NCI-H2081 treated with DMSO at 0.1 percent for 48 hours (cell line): ENCODE results near the gene HIVEP3.

ENCODE experiments used
- DNase-seq: peaks from one replicate; lab custom pipeline; 2025; lab: John Stamatoyannopoulos, UW

The HIVEP3 gene

DNA sequence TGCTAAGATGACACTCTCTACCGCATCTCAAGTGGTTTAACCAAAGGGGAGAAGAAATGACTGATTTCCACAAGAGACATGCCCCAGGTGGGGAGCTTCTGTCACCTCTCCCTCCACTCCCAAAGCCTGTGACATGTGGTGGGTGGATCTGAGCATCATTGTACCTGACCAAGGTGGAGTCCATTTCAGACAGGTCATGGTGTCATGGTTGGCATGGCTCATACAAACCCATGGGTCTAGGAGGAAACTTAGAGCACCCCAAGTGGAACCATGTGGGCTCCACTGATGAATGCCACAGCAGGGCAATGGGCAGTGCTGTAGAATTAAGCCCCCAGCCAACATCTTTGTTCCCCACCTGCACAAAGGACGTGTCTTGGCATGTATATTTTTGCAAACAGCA, 302.7 kb downstream of the HIVEP3 start:
- no peak for DNase-seq

DNA sequence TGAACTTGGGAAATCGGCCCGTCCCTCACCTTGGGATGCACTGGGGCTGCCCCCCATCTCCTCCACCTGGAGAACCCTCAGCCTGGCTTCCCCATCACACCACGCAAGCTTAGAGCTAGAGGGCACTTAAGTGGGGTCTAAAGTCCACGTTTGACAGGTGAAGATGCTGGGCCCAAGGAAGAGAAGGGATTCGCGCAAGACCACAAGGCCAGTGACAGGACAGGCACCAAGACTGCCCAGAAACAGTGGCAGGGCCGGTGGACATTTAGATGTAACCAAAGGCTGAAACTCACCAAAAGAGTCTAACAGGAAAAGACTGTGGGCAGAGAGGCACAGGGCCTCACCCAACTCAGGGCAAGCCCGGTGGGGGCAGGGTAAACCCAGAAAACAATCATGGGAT, 303.4 kb downstream of the HIVEP3 start:
- DNase-seq, result no peak

DNA sequence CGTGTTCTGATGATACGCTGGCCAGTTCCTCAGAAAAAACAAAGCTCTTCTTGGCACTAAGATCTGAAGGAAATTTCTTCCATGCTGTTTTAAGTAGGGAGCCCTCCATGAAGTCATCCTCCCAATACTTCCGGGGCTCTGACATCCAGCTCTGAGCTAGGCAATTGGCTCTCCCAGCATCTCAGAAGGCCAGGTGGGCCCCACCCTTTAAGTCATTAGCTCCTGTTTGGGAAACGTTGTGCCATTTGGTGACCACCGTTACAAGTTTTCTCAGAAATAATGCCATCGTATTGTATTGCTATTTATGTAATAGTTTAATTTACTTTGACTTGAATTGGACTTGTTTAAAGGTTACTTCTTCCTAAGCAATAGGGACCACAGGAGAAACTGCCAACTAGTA, 303.9 kb downstream of the HIVEP3 start:
- no peak for DNase-seq

DNA sequence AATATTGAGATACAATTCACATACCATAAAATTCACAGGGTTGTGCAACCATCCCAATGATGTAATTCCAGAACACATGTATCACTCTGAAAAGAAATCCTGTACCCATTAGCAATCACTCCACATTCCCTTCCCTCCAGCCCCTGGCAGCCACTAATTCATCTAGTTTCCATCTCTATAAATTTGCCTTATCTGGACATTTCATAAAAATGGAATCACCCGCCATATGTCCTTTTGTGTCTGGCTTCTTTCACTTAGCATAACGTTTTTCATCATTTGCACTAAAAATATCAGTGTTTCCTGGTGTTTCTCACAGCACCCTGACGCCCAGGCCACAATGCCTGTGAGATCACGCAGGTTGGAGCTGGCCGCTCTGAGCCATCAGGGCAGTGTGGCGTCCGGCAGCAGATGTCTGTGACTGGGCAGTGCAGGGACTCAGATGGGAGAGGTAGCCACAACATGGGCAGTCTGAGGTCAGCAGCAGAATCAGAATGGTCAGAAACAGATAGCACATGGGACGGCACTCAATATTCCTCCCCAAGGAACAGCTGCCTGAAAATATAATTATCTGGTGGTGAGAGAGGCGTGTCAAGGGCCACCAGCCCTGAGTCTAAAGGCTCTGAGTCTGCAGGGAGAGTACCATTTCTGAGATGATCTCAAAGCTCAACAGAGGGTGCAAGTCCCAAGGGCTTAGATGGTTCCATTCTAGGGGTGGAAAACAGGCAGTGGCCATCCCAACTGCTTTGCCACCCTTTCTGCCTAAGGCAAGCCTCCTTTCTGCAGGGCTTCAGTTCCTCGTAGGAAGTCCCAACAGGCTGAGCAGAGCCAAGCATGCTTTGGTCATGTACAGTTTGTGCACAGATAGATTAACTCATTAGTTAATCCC, 304.8 kb downstream of the HIVEP3 start:
- no peak for DNase-seq

DNA sequence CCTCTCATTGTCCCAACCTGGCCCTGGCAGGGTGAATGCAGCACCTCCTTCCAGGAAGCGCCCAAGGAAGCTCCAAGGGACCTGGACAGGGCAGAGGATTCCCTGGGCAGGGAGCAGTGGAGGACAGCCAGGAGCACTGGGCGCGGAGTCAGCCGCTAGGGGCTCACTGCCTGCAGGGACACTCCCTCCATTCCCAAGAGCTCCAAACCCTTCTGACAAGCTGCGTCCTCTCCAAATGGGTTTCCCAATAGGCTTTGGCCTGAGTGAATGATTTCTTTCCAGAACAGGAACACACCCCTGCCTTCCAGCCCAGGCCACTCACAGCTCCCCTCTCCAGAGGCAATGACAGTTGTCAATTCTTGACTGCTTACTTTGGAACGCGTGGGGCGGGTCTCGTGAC, 305.8 kb downstream of the HIVEP3 start:
- no peak for DNase-seq

DNA sequence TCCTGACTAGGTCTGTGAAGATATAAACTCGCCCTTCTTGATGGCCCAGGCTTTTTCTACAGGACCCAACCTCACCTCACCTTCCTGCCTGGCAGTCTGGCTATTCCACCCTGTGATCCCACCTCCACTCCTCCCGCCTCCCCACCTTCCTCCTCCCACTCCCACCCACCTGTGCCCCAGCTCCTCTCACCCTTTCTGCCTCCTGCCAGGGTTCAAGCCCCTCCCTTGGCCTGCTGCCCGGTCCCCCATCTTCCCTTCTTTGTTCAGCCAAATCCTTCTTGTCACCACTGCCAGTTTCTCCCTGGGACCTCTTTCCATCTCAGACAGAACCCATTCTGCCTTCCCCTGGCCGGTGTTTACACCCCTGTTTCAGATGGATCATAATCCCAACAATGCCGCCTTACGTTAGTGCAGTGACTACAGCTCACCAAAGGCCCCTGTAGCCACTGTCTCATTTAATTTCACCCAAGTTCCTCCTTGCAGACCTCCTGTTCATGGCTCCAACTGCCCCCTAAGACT, 306.7 kb downstream of the HIVEP3 start:
- no peak for DNase-seq

DNA sequence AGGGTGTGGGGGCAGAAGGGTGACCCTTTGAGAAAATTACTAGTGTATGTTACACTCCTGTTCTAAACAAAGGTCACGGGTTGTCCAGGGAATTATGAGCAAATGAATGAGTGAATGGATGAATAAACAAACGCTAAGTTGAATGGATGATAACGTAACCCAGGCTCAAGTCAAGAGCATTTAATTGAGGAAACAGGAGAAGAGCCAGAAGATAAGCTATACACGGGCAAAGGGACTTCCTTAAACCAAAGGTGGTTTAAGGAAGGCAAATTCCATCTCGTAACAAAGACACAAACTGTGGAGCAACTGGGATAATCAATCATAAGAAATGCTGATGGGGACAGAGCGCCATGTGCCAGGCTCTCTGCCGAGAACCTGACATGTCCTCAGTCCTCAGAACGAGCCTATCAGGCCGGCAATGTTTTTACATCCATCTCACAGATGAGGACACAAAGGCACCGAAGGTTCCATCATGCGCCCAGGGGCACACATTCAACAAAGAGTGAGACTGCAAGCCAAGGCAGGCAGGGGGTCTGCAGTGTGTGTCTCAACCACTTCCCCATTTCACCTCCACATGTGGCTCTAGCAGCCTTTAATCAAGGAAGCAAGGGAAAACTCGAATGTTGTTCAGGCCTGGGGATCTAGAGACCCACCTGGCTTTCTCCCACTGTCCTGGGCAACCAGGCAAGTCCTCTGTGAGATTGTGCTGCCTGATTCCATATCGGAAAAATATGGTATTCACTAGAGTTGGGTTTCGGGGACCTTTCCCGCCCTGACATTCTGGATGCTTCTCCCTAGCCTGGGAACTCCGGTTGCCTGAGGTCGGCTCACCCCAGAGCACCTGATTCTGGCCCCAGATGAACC, 307.4 kb downstream of the HIVEP3 start:
- no peak for DNase-seq

DNA sequence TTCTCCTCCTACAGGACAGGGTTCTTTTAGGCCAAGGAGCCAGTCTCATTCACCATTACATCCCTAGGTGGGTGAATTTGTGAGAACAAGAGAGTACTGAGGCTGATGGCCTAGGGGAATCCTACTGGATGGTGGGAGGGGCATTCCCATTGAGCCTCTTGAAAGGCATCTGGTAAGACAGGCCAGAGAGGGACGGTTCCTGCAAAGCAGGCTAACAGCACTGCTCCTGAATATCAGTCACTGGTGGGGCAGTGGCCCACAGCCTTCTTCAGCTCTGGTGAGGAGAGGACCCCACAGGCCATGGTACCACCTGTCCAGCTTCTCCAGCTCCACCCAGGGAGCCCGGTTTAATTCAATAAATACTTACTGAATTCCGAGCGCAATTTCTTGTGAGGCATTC, 308.4 kb downstream of the HIVEP3 start:
- no peak for DNase-seq

DNA sequence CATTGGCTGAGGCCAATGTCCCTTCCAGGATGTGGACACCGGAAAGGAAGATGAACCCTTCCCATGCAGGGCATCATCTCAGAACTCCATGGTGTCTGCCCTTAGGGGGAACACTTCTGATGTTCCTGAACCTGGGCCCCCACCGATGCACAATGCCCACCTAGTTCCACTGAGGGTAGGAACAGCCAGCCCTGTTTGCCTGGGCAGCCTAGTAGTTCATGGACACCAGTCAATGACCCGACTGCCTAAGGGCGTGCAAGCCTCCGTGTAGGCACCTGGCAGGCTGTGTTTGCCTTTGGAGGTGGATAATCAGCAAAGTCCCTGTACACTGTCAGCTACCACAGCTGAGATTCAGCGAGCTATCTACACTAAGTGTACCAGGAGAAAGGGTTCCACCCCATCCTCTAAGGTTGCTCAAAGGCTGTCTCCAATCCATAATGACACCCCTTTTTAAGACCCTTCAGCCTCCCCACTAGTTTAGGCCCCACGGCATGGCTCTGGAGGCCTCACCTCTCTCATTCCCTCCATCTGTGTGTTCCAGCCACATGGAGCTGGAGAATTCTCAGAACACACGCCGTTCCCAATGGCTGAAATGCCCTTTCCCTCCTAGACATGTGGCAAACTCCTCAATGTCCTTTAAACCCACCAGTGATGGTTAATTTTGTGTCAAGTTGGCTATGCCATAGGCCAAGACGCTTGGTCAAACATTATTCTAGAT, 309.4 kb downstream of the HIVEP3 start:
- DNase-seq, result no peak

DNA sequence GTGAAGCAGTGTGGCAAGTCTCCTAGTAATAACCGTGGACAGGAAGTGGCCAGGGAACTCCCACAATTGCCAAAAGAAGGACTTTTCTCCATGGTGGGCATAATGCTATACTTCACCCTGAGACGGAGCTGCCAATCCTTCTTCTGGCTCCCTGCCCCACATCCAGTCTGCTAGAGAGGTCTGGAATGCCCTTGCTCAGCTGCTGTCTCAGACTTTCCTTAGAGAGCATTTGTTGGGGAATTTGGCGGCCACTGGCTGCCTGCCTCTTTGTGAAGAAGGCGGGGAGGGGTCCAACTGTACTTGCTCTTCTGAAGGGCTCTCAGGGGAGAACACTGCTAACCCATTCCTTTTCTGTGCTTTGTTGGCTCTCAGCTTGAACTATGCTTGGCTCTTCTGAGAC, 310.5 kb downstream of the HIVEP3 start:
- DNase-seq, result no peak

DNA sequence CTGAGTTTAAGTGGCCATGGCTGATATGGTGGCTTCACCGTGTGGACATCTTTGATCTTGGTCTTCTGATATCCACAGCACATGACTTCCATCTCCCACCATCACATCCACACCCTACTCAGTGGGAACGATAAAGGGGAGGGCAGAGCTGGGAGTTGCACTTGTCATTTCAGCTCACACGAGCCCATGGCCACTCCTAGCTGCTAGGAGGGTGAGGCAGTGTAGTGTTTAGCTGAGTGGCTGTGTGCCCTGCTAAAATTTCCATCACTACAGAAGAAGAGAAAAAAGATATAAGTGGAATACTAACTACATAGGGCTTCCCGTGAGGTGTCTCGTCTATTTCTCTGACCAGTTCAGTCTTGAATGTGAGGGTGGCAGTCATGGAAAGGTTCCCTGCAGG, 310.9 kb downstream of the HIVEP3 start:
- no peak for DNase-seq

DNA sequence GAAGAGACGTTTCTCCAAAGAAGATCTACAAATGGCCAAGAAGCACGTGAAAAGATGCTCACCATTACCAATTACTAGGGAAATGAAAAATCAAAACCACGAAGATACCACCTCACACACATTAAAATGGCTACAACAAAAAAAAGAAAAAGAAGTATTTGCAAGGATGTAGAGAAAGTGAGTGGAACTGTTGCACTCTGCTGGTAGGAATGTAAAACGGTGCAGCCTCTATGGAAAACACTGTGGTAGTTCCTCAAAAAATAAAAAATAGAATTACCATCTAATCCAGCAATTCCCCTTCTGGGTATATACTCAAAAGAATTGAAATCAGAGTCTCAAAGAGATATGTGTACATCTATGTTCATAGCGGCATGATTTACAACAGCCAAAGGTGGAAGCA, 318.8 kb downstream of the HIVEP3 start:
- DNase-seq, result no peak

DNA sequence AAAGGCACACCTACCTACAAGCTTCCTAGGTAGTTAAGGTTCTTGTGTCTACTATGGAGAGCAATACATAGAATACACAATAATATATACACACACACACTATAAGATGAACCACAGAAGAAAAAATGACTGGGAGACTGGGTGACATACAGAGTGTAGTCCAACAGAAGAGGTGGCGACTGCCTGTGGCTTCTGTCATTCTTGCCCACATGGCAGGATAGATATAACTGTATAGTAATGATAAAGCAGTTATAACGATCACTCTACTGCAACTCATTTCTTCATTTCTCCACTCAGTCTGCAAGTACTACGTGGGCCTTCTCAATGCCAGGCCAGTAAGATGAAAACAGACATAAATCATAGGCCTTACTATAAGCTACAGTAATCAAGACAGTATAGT, 320.4 kb downstream of the HIVEP3 start:
- no peak for DNase-seq

DNA sequence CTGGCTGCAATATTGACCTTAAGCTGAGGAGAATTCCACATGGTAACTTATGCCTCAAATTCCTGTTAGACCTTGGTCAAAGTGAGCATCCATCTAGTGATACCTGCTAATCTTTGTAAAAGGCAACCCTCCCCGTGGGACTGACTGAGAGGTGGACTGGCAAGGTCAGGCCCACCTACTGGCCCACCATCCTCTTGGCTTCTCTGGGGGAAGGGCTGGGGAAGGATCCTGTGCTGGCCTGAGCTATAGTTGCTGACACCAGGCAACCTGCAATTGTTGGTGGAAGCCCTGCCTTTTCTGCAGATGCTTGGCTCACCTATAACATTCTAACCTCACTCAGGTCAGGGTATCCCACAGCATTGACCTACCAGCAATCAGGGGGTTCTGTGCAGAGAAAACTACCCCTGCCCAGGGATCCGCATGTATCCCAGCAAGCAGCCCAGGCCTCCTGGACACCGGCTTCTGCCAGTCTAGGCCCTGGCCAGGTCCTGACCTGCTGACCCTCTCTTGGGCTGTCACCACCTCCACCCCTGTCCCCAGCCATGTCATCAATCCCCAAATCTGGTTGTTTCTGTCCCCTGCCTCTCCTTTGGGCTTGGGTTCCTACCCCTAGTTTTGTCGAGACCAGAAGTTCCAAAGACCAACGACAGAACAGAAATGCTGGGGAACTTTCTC, 326.1 kb downstream of the HIVEP3 start:
- no peak for DNase-seq

DNA sequence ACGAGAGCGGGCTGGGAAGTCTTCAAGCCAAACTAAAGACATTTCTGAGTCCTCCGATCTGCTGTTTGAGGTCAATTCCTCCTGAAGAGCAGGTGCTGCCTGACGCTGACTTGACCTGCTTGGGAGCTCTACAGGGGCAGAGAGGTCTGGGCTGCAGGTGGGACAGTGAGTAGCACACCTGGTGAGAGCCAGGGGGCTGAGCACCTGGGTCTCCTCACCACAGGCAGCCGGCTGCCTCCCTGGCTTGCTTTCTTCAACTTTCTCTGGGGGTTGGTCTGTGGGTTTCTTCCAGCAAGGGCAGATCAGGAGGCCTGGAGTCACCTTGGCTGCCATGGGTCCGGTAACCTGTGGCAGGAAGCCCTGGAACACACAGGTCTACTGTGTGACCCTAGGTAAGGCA, 326.8 kb downstream of the HIVEP3 start:
- DNase-seq, result no peak

DNA sequence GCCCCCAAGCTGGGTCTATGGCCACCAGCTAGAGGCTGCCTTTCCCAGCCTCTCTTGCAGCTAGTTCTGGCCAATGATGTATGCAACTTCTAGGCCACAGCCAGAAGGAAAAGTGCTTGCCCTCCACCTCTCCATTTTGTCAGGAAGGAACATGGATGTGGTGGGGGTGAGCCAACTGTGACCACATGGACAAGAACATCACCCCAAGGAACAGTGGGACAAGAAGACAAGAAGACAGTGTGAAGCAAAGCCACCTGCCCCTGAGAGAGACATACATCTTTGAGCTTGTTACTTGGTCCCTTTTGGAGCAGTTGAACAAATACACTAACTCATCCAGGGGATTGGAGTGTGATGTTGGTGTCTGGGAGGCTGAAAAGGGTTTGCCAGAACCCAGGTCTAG, 328.4 kb downstream of the HIVEP3 start:
- no peak for DNase-seq

DNA sequence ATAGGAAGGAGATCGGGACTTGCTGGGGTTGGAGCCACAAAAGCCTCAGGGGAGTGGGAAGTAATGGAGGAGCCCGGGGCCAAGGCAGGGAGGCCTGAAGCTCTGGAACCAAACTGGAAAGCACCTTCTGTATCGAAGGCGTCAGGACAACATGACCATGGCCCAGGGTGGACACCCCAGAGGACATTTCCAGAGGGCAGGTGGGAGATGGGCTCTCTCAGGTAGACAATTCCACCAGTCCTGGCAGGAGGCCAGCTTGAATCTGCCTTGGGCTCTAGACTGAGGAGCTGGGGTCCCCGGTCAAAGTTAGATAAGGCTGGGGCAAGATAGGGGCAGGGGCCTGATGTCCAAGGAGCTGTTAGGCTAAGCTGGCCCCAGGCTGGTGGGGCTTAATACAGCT, 329.3 kb downstream of the HIVEP3 start:
- DNase-seq, result no peak

DNA sequence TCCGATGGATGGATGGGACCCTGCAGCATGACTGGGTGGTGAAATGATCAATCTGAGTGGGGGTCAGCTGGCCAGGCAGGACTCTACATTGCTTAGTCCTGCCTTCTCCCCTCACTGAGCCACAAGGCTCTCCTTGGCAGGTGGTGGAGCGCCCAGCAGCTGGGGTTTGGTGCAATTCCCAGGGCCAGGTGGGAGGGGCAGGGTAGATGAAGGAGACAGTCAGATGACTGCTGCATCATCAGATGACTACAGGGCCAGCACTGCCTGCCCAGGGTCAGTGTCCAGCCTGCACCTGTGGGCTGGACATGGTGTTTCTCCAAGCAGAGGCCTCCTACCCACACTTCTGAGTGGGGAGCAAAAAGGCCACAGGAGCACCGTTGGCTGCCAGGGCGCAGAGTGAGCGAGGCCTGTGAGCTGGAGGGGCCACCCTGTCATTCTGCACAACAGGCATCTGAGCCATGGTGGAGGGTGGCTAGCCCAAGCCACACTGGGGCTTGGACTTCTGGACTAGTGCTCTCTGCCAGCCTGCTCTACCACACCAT, 330.3 kb downstream of the HIVEP3 start:
- DNase-seq, result no peak

DNA sequence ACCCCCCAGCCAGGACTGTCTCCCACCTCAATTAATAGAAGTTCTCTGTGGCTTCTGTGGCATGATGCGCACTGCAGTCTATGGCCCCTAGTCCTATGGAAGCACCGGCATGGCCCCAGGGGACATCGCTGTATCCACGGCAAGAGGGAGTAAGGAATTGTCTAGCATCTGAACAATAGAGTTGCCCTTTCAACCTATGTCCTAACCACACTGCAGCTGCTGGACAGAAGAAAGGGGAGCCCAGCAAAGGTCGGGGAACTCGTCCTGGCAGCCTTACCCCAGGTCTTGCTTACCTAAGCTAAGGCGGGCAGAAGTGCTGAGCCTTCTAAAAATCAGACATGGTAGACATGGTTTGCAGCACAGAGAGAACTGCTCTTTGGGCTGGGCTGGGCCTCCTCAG, 330.9 kb downstream of the HIVEP3 start:
- DNase-seq, result no peak

DNA sequence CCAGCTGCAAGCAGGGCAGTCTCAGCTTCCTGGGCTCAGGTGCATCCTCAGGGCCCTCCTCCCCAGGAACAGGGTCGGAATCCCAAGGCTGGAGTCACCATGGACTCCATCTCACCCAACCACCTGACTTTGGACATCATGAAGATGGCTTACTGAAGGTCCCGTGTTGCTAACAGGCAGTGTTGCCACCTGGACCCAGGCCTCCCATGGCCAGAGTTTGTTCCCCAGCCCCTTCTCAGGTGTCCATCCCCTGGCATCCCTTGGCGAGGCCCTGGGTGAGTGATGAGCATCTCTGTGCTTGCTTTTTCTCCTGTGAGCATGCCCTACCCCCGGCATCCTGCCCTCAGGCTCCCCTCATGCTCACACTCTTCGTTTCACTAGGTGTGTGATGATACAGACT, 332.5 kb downstream of the HIVEP3 start:
- no peak for DNase-seq
